Measurements from ENCODE around the gene CCNT1.
"Not testable (repeated sequence)": the region's sequence is repeated elsewhere in the genome, so short reads cannot be mapped to it uniquely, and the experiment has no call there.

The CCNT1 gene

GRCh38 chr12:48693572-48693971, 22.9 kb downstream of the CCNT1 start:
- DNase-seq (ENCODE audit: low read depth, low spot score): no peak

GRCh38 chr12:48691826-48692487, 24.6 kb downstream of the CCNT1 start:
- H3K27ac ChIP-seq: no peak overlapping the region
- DNase-seq (ENCODE audit: low read depth, low spot score): no peak

More at GRCh38 chr12:48693572-48693971, 22.9 kb downstream of the CCNT1 start:
- no peak overlapping the region for H3K27ac ChIP-seq

GRCh38 chr12:48690990-48691389, 25.5 kb downstream of the CCNT1 start:
- no peak for DNase-seq (ENCODE audit: low read depth, low spot score)
- H3K27ac ChIP-seq: no peak overlapping the region

- no peak for DNase-seq (ENCODE audit: low read depth, low spot score)
- H3K27ac ChIP-seq: no peak overlapping the region
Observed at GRCh38 chr12:48690436-48690835, 26.1 kb downstream of the CCNT1 start.

GRCh38 chr12:48688836-48689235, 27.7 kb downstream of the CCNT1 start:
- no peak overlapping the region for H3K27ac ChIP-seq
- no peak for DNase-seq (ENCODE audit: low read depth, low spot score)

- DNase-seq (ENCODE audit: low read depth, low spot score): no peak
Observed at GRCh38 chr12:48687592-48687991, 28.9 kb downstream of the CCNT1 start.

GRCh38 chr12:48686615-48687334, 29.7 kb downstream of the CCNT1 start:
- no peak for DNase-seq (ENCODE audit: low read depth, low spot score)
- H3K27ac ChIP-seq: no peak overlapping the region

More at GRCh38 chr12:48687592-48687991, 28.9 kb downstream of the CCNT1 start:
- no peak overlapping the region for H3K27ac ChIP-seq

- DNase-seq (ENCODE audit: low read depth, low spot score): no peak
- H3K27ac ChIP-seq: no peak overlapping the region
Observed at GRCh38 chr12:48686037-48686595, 30.4 kb downstream of the CCNT1 start.

- no peak for DNase-seq (ENCODE audit: low read depth, low spot score)
- no peak overlapping the region for H3K27ac ChIP-seq
Observed at GRCh38 chr12:48683534-48683933, 33.0 kb downstream of the CCNT1 start.

- no peak for DNase-seq (ENCODE audit: low read depth, low spot score)
- no peak overlapping the region for H3K27ac ChIP-seq
Observed at GRCh38 chr12:48682927-48683326, 33.6 kb downstream of the CCNT1 start.

- DNase-seq (ENCODE audit: low read depth, low spot score): not testable (repeated sequence)
- peak overlapping the region; percentile 65 for H3K27ac ChIP-seq
Observed at GRCh38 chr12:48682533-48682905, 34.0 kb downstream of the CCNT1 start.

GRCh38 chr12:48681710-48682532, 34.6 kb downstream of the CCNT1 start, which contains the start of gene KANSL2:
TSS of gene KANSL2 (minus strand) at chr12:48682238. CDS start at chr12:48681632, 606 bp downstream.
- peak; percentile 96 for DNase-seq (ENCODE audit: low read depth, low spot score)

GRCh38 chr12:48681399-48681709, 35.2 kb downstream of the CCNT1 start:
- DNase-seq (ENCODE audit: low read depth, low spot score): no peak
- peak overlapping the region; percentile 65 for H3K27ac ChIP-seq

More at GRCh38 chr12:48681710-48682532, 34.6 kb downstream of the CCNT1 start, which contains the start of gene KANSL2:
- peak within 1 kb of the TSS; percentile 65 for H3K27ac ChIP-seq

GRCh38 chr12:48680861-48681260, 35.6 kb downstream of the CCNT1 start:
- no peak for DNase-seq (ENCODE audit: low read depth, low spot score)
- no peak overlapping the region for H3K27ac ChIP-seq

GRCh38 chr12:48678551-48679185, 37.8 kb downstream of the CCNT1 start:
- DNase-seq (ENCODE audit: low read depth, low spot score): no peak
- no peak overlapping the region for H3K27ac ChIP-seq

- DNase-seq (ENCODE audit: low read depth, low spot score): peak; percentile 94
- H3K27ac ChIP-seq: peak overlapping the region; percentile 39
Observed at GRCh38 chr12:48671231-48671856, 45.2 kb downstream of the CCNT1 start.

GRCh38 chr12:48668996-48669395, 47.5 kb downstream of the CCNT1 start:
- no peak overlapping the region for H3K27ac ChIP-seq

GRCh38 chr12:48659863-48660262, 56.6 kb downstream of the CCNT1 start:
- DNase-seq (ENCODE audit: low read depth, low spot score): no peak
- H3K27ac ChIP-seq: no peak overlapping the region

More at GRCh38 chr12:48668996-48669395, 47.5 kb downstream of the CCNT1 start:
- no peak for DNase-seq (ENCODE audit: low read depth, low spot score)

GRCh38 chr12:48651681-48652080, 64.8 kb downstream of the CCNT1 start:
- no peak for DNase-seq (ENCODE audit: low read depth, low spot score)

GRCh38 chr12:48645354-48645753, 71.2 kb downstream of the CCNT1 start:
- DNase-seq (ENCODE audit: low read depth, low spot score); H3K27ac ChIP-seq: not testable (repeated sequence)

More at GRCh38 chr12:48651681-48652080, 64.8 kb downstream of the CCNT1 start:
- H3K27ac ChIP-seq: no peak overlapping the region
